Thoracic aorta (tissue), 2 donors: ENCODE data around the gene FOXC1. TPM values are rescaled to one million over a fixed set of nuclear protein-coding genes. Genes with fewer than 3 reads are reported as not detected.
A peak's percentile ranks its signal among the peaks of the same experiment; 100 is the strongest.

Experiments used
- ATAC-seq: fragments of 150-250 bp; one replicate; pipeline ENCODE4 v1.8.0; 2017; ENCODE audit warnings: low read depth; ENCODE audit not compliant: insufficient number of reproducible peaks, low FRiP score
- DNase-seq: peaks from one replicate; pipeline ENCODE4 v3.0.0-alpha.2; 2020; ENCODE audit warnings: low spot score
- H3K27ac ChIP-seq, 2 donors: fragments of 200-600 bp; sonication (generic); 1 replicate in 1 of 2; 2 replicates in 1 of 2; pipeline ENCODE4 v1.5.1; 2016; ENCODE audit warnings: mild to moderate bottlenecking in 2 of 2, moderate library complexity in 2 of 2
- H3K27me3 ChIP-seq: fragments of 200-600 bp; sonication (generic); replicated peaks from 2 replicates; pipeline ENCODE4 v1.6.0; 2016; ENCODE audit warnings: mild to moderate bottlenecking; ENCODE audit not compliant: insufficient read depth
- H3K36me3 ChIP-seq: fragments of 200-600 bp; sonication (generic); one replicate; pipeline ENCODE4 v1.5.1; 2016
- H3K4me1 ChIP-seq, 2 donors: fragments of 200-600 bp; sonication (generic); 1 replicate in 1 of 2; 2 replicates in 1 of 2; pipeline versions ENCODE4 v1.5.1 to v1.6.0; 2016; ENCODE audit warnings: low read depth in 2 of 2, mild to moderate bottlenecking in 1 of 2; ENCODE audit not compliant: control insufficient read depth in 1 of 2
- H3K4me3 ChIP-seq: fragments of 200-600 bp; sonication (generic); 2 replicates; pipeline ENCODE4 v1.5.1; 2016; ENCODE audit warnings: mild to moderate bottlenecking
- H3K9me3 ChIP-seq: fragments of 200-600 bp; sonication (generic); 2 replicates; pipeline ENCODE4 v1.5.1; 2016
- CTCF ChIP-seq: fragments of 200-600 bp; sonication (generic); IDR thresholded peaks from one replicate; pipeline ENCODE4 v1.5.1; 2019; ENCODE audit warnings: antibody characterized with exemption
- total RNA-seq, 2 donors: library from RNA; depleted of rRNA; stranded (reverse); fragments of >200 nt; gene quantifications; one replicate each; pipeline versions ENCODE4 v1.1.0 to v1.2.3, GENCODE V29; 2016

Gene FOXC1
- total RNA-seq, 2 donors from 2014 or later: 103 to 109 TPM

DNA sequence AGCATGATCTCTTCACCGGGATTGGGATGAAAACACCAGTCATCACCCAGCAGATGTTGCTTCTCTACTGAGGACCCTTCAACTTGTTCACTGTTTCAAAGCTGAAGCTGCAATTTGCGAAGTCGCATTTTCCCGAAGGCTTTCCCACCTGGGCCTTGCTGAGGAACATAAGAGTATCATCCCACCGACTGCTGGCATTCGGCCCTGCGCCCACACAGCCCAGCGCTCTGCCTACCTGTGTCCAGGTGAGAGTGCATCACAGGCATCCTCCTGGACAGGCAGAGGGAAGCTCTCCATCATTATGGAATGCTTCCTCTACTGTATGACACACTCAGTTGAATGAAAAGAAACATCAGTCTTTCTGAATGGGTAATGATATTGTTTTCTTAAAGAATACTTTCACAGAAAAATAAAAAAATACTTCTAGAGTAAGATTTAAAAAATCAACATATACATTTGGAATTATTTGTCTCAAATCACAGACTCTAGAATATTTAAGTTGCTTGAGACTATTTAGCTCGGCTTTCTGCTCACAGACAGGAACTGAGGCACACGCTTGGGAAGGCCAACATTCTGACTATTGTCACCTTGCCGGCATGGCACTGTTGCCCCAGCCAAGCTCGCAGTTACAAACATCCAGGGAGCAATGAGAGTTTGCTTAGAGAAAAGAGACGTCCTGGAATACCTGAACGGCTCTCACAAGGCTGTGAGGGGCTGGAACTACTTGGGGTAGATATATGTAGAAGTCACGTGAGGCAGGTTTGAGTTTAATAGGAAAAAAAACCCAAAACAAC, 48.7 kb downstream of the FOXC1 start:
- no peak for DNase-seq
- H3K4me1 ChIP-seq: peaks cover 0 to 14% of the 10 kb centered on the region in 2 donors
- no peaks in the 10 kb centered on the region for H3K27me3 ChIP-seq
- H3K4me3 ChIP-seq: no peak overlapping the region
- no peak for TF ChIP-seq CTCF
- H3K9me3 ChIP-seq: no peaks in the 10 kb centered on the region
- no peaks in the 10 kb centered on the region for H3K36me3 ChIP-seq
- no peak for ATAC-seq
- H3K27ac ChIP-seq: no peak overlapping the region

- TF ChIP-seq CTCF: no peak
- Histone ChIP-seq H3K9me3 (no peaks in the 10 kb centered on the region), H3K27ac (no peak overlapping the region), H3K36me3 (no peaks in the 10 kb centered on the region), H3K4me3 (no peak overlapping the region), H3K4me1 (peaks cover 0 to 15% of the 10 kb centered on the region in 2 donors), H3K27me3 (no peaks in the 10 kb centered on the region)
- ATAC-seq (no peak), DNase-seq (no peak)
Observed at GRCh38 chr6:1659816-1660215, 50.1 kb downstream of the FOXC1 start.

DNA sequence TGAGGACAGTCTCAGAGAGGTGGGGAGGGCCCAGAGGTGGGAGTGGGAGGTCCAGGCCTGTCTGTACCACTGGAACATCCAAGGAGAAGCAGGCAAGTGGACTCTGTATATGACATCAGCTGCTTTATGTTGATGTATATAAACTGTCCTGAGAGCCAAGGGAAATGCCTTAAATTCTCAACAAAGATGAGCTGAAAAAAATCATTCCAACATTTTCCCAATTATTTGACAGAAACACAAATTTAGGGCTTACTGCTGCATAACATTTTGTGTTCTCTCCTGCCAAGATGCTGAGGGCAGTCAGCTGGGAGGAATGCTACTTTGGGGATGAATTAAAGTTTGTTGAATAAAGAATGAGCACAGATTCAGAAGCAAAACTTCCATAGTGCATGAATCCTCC, 52.8 kb downstream of the FOXC1 start:
- no peak for TF ChIP-seq CTCF
- H3K9me3 ChIP-seq: no peaks in the 10 kb centered on the region

More for the DNA sequence above, 52.8 kb downstream of the FOXC1 start:
- H3K27ac ChIP-seq: peak overlapping the region; percentile 11 to 34
- peaks cover 0 to 15% of the 10 kb centered on the region in 2 donors for H3K4me1 ChIP-seq
- H3K4me3 ChIP-seq: no peak overlapping the region
- no peaks in the 10 kb centered on the region for H3K36me3 ChIP-seq
- ATAC-seq (no peak), DNase-seq (no peak)
- H3K27me3 ChIP-seq: no peaks in the 10 kb centered on the region

Other genes starting within 250 kb of the FOXC1 start
- under 1 TPM in 1 of 2 donors, not detected in 1; 0.41 TPM for gene FOXF2, start 220.3 kb upstream of the FOXC1 start, total RNA-seq